CD8-positive, alpha-beta memory T cell (primary cell): ENCODE data around the gene CASZ1. TPM values are rescaled to one million over a fixed set of nuclear protein-coding genes. Genes with fewer than 3 reads are reported as not detected.

Source experiments
- polyA plus RNA-seq: library from polyadenylated mRNA; unstranded; fragments of 300-500 nt; fragmentation: Illumina TruSeq; gene quantifications from one replicate; pipeline ENCODE4 v1.2.3, GENCODE V29; 2021
- total RNA-seq, 2 experiments: library from RNA; stranded (reverse); gene quantifications; one replicate each; pipeline ENCODE4 v1.2.3, GENCODE V29; 2021

The CASZ1 gene
- total and polyA plus RNA-seq, 3 experiments from 2014 or later = 2.2 to 10.5 (median 9.9) TPM

Other genes with a start within 250 kb of the CASZ1 start
- 100 to 1,000 TPM; 215 to 239 TPM for gene TARDBP, start 216.0 kb upstream of the CASZ1 start, total RNA-seq
- gene TARDBP, start 216.0 kb upstream of the CASZ1 start, polyA plus RNA-seq = 74.5 TPM